Bronchial epithelial cell (primary cell): ENCODE results near the gene SDF4. TPM values are rescaled to one million over a fixed set of nuclear protein-coding genes. Genes with fewer than 3 reads are reported as not detected.

ENCODE experiments used
- DNase-seq: peaks from one replicate; pipeline ENCODE4 v3.0.0-alpha.2; 2010; ENCODE audit warnings: low read depth
- FAIRE-seq: peaks from 2 replicates; lab custom pipeline; 2011; peaks lifted over from hg19 to GRCh38; lab: Jason Lieb, UNC
- H3K27me3 ChIP-seq: 2 replicates; pipeline ENCODE4 v1.5.1; 2011; ENCODE audit warnings: low read length; ENCODE audit not compliant: control insufficient read depth, insufficient read depth
- H3K36me3 ChIP-seq: 2 replicates; pipeline ENCODE4 v1.5.1; 2011; ENCODE audit warnings: low read length; ENCODE audit not compliant: control insufficient read depth, insufficient read depth
- H3K4me3 ChIP-seq: 2 replicates; pipeline ENCODE4 v1.5.1; 2011; ENCODE audit warnings: mild to moderate bottlenecking, low read depth, low read length, control low read depth
- CTCF ChIP-seq: IDR thresholded peaks from 2 replicates; pipeline ENCODE4 v1.5.1; 2011; ENCODE audit warnings: mild to moderate bottlenecking, moderate library complexity, low read length, control low read depth, inconsistent platforms; ENCODE audit not compliant: insufficient read depth, severe bottlenecking
- total RNA-seq: library from RNA; depleted of rRNA; stranded (reverse); fragments of >200 nt; gene quantifications from 2 replicates; pipeline ENCODE4 v1.2.1, GENCODE V29; 2014

Gene SDF4
- total RNA-seq, 1 donor from 2014 or later, result 68.2 TPM

- DNase-seq (no peak), FAIRE-seq (no peak)
- no peak for TF ChIP-seq CTCF
- H3K27me3 ChIP-seq, result no peaks in the 10 kb centered on the region
- H3K4me3 ChIP-seq, result no peak overlapping the region
- no peaks in the 10 kb centered on the region for H3K36me3 ChIP-seq
Measured at GRCh38 chr1:1185101-1185765, 46.6 kb downstream of the SDF4 start.

- Histone ChIP-seq H3K4me3 (no peak overlapping the region), H3K27me3 (no peaks in the 10 kb centered on the region), H3K36me3 (no peaks in the 10 kb centered on the region)
- TF ChIP-seq CTCF, result no peak
- DNase-seq (no peak), FAIRE-seq (no peak)
Measured at GRCh38 chr1:1183833-1184775, 47.7 kb downstream of the SDF4 start.

GRCh38 chr1:1183221-1183747, 48.5 kb downstream of the SDF4 start:
- H3K4me3 ChIP-seq, result no peak overlapping the region
- FAIRE-seq, result no peak
- no peak for TF ChIP-seq CTCF
- H3K27me3 ChIP-seq, result no peaks in the 10 kb centered on the region
- DNase-seq, result no peak
- no peaks in the 10 kb centered on the region for H3K36me3 ChIP-seq

- DNase-seq (no peak), FAIRE-seq (no peak)
- no peak for TF ChIP-seq CTCF
- Histone ChIP-seq H3K27me3 (no peaks in the 10 kb centered on the region), H3K4me3 (no peak overlapping the region), H3K36me3 (no peaks in the 10 kb centered on the region)
Measured at GRCh38 chr1:1182491-1183220, 49.1 kb downstream of the SDF4 start.

GRCh38 chr1:1181938-1182410, 49.8 kb downstream of the SDF4 start:
- no peak for FAIRE-seq

More at GRCh38 chr1:1181938-1182410, 49.8 kb downstream of the SDF4 start:
- Histone ChIP-seq H3K36me3 (no peaks in the 10 kb centered on the region), H3K4me3 (no peak overlapping the region), H3K27me3 (no peaks in the 10 kb centered on the region)
- DNase-seq, result no peak
- no peak for TF ChIP-seq CTCF
